Keratinocyte (primary cell): ENCODE results near the gene FAHD1. TPM values are rescaled to one million over a fixed set of nuclear protein-coding genes. Genes with fewer than 3 reads are reported as not detected.

Experiments used
- DNase-seq: peaks from one replicate; pipeline ENCODE4 v3.0.0-alpha.2; 2011; ENCODE audit warnings: low read depth, missing footprints, low spot score
- FAIRE-seq: peaks from 2 replicates; lab custom pipeline; 2011; peaks lifted over from hg19 to GRCh38; lab: Jason Lieb, UNC
- H2AFZ ChIP-seq: 2 replicates; pipeline ENCODE4 v1.6.0; 2012; ENCODE audit warnings: low read length, control low read depth, inconsistent platforms; ENCODE audit not compliant: control insufficient read depth
- H3K27ac ChIP-seq: 2 replicates; pipeline ENCODE4 v1.5.1; 2011; ENCODE audit warnings: low read length; ENCODE audit not compliant: control insufficient read depth, insufficient read depth
- H3K27me3 ChIP-seq: 3 replicates; pipeline ENCODE4 v1.6.0; 2011; ENCODE audit warnings: low read length; ENCODE audit not compliant: control insufficient read depth, insufficient read depth; ENCODE audit errors: extremely low read depth
- H3K36me3 ChIP-seq, 2 experiments: 2 replicates in 1 of 2; 3 replicates in 1 of 2; pipeline ENCODE4 v1.5.1; 2011; ENCODE audit warnings: low read length in 2 of 2, mild to moderate bottlenecking in 1 of 2; ENCODE audit not compliant: control insufficient read depth in 2 of 2, insufficient read depth in 2 of 2; ENCODE audit errors: extremely low read depth in 1 of 2
- H3K4me1 ChIP-seq: 3 replicates; pipeline ENCODE4 v1.5.1; 2011; ENCODE audit warnings: low read length; ENCODE audit not compliant: control insufficient read depth, insufficient read depth; ENCODE audit errors: extremely low read depth
- H3K4me2 ChIP-seq: 3 replicates; pipeline ENCODE4 v1.6.0; 2011; ENCODE audit warnings: low read depth, low read length; ENCODE audit not compliant: control insufficient read depth, insufficient read depth; ENCODE audit errors: extremely low read depth
- H3K4me3 ChIP-seq, 3 experiments: fragments of 200-600 bp in 1 of 3; sonication (generic) in 1 of 3; 2 replicates in 2 of 3; 3 replicates in 1 of 3; pipeline ENCODE4 v1.5.1; 2011 to 2016; ENCODE audit warnings: low read length in 3 of 3, mild to moderate bottlenecking in 3 of 3, control low read depth in 2 of 3, inconsistent platforms in 1 of 3, low read depth in 1 of 3, mixed read lengths in 1 of 3, mixed run types in 1 of 3, moderate library complexity in 1 of 3; ENCODE audit not compliant: control insufficient read depth in 2 of 3, insufficient read depth in 2 of 3; ENCODE audit errors: extremely low read depth in 1 of 3
- H3K79me2 ChIP-seq: 2 replicates; pipeline ENCODE4 v1.6.0; 2012; ENCODE audit warnings: low read length; ENCODE audit not compliant: control insufficient read depth, insufficient read depth
- H3K9ac ChIP-seq: 3 replicates; pipeline ENCODE4 v1.6.0; 2011; ENCODE audit warnings: low read length; ENCODE audit not compliant: control insufficient read depth, insufficient read depth; ENCODE audit errors: extremely low read depth
- H3K9me1 ChIP-seq: 3 replicates; pipeline ENCODE4 v1.6.0; 2011; ENCODE audit warnings: low read length; ENCODE audit not compliant: control insufficient read depth, insufficient read depth; ENCODE audit errors: extremely low read depth
- H3K9me3 ChIP-seq: 2 replicates; pipeline ENCODE4 v1.5.1; 2012; ENCODE audit warnings: low read depth, low read length; ENCODE audit not compliant: control insufficient read depth
- H4K20me1 ChIP-seq: 3 replicates; pipeline ENCODE4 v1.6.0; 2011; ENCODE audit warnings: low read length; ENCODE audit not compliant: control insufficient read depth, insufficient read depth; ENCODE audit errors: extremely low read depth
- CTCF ChIP-seq, 3 experiments: IDR thresholded peaks in 1 of 3; conservative IDR thresholded peaks in 1 of 3; optimal IDR thresholded peaks in 1 of 3; 2 replicates in 2 of 3; 3 replicates in 1 of 3; pipeline versions ENCODE3 to v1.5.1; 2011; ENCODE audit warnings: low read length in 3 of 3, mild to moderate bottlenecking in 3 of 3, moderate library complexity in 2 of 3, control low read depth in 1 of 3, inconsistent platforms in 1 of 3; ENCODE audit not compliant: insufficient read depth in 2 of 3; ENCODE audit errors: extremely low read depth in 1 of 3
- EZH2 ChIP-seq: IDR thresholded peaks from one replicate; pipeline ENCODE4 v1.6.1; 2012; ENCODE audit warnings: inconsistent platforms, mild to moderate bottlenecking, low read length, moderate library complexity
- dilution Hi-C: fragments of 300-500 bp; cut with MboI; formaldehyde crosslinking; loops from one replicate; pipeline ENCODE4 v1.7.0; 2020; ENCODE audit warnings: low sequenced_read_pairs; ENCODE audit not compliant: extremely low pct_ligation_motif_present
- polyA plus RNA-seq, 5 experiments: library from polyadenylated mRNA; depleted of rRNA in 3 of 5; stranded (reverse) in 3 of 5; stranded (forward) in 1 of 5; unstranded in 1 of 5; fragments of >200 nt; gene quantifications; 1 replicate in 1 of 5; 2 replicates in 3 of 5; 3 replicates in 1 of 5; pipeline versions ENCODE4 v1.2.1 to v1.2.3, GENCODE V29; 2011 to 2012; ENCODE audit warnings: missing spikeins in 2 of 5, low read depth in 1 of 5, low replicate concordance in 1 of 5

FAHD1 gene
- polyA plus RNA-seq, 1 donor (not counting 4 experiments of a cell fraction or from before 2014, with no cell fraction given), result 29.4 TPM

GRCh38 chr16:1779234-1779701, 47.7 kb upstream of the FAHD1 start:
- peaks cover 25% of the 10 kb centered on the region for H3K79me2 ChIP-seq
- H3K4me3 ChIP-seq, result no peak overlapping the region
- H3K9ac ChIP-seq, result no peak overlapping the region
- peaks cover 2% of the 10 kb centered on the region for H4K20me1 ChIP-seq
- H3K27ac ChIP-seq, result no peak overlapping the region
- peaks cover 19% of the 10 kb centered on the region for H3K4me1 ChIP-seq
- H3K9me3 ChIP-seq, result no peaks in the 10 kb centered on the region
- peaks cover 4% of the 10 kb centered on the region for H3K9me1 ChIP-seq
- DNase-seq, result no peak
- FAIRE-seq, result no peak
- no peak for TF ChIP-seq EZH2
- no peak for TF ChIP-seq CTCF (optimal IDR thresholded peaks at IDR 0.05 in 1 of 3, IDR thresholded peaks at IDR 0.05 in 1 of 3, conservative IDR thresholded peaks at IDR 0.05 in 1 of 3; ENCODE audit: extremely low read depth in 1 of 3, insufficient read depth in 2 of 3, low read length in 3 of 3)
- peaks cover 3 to 16% of the 10 kb centered on the region in 2 experiments for H3K36me3 ChIP-seq
- dilution Hi-C loops, result no loop called here
- H2AFZ ChIP-seq, result no peak overlapping the region
- H3K27me3 ChIP-seq, result no peaks in the 10 kb centered on the region
- H3K4me2 ChIP-seq, result no peak overlapping the region

- Histone ChIP-seq H3K79me2 (peaks cover 22% of the 10 kb centered on the region), H3K27me3 (no peaks in the 10 kb centered on the region), H3K9ac (no peak overlapping the region), H3K4me2 (no peak overlapping the region), H2AFZ (no peak overlapping the region), H3K4me3 (no peak overlapping the region), H3K9me3 (no peaks in the 10 kb centered on the region), H3K27ac (no peak overlapping the region), H3K4me1 (peaks cover 17% of the 10 kb centered on the region), H3K9me1 (peaks cover 4% of the 10 kb centered on the region), H4K20me1 (no peaks in the 10 kb centered on the region), H3K36me3 (peaks cover 3 to 16% of the 10 kb centered on the region in 2 experiments)
- FAIRE-seq (no peak), DNase-seq (no peak)
- dilution Hi-C loops, result no loop called here
- TF ChIP-seq EZH2, result no peak
- no peak for TF ChIP-seq CTCF (optimal IDR thresholded peaks at IDR 0.05 in 1 of 3, IDR thresholded peaks at IDR 0.05 in 1 of 3, conservative IDR thresholded peaks at IDR 0.05 in 1 of 3; ENCODE audit: extremely low read depth in 1 of 3, insufficient read depth in 2 of 3, low read length in 3 of 3)
These were observed 47.0 kb upstream of the FAHD1 start for GRCh38 chr16:1779741-1780676.
